KMS-11 (cell line): ENCODE data around the gene HHAT.

Experiments
- H2AFZ ChIP-seq: fragments of 200-600 bp; sonication (generic); 2 replicates; pipeline ENCODE4 v1.6.1; 2016; ENCODE audit warnings: antibody characterized with exemption, mixed run types, low read depth
- H3K27ac ChIP-seq: fragments of 200-600 bp; sonication (generic); 2 replicates; pipeline ENCODE4 v1.6.1; 2016; ENCODE audit warnings: mild to moderate bottlenecking, mixed run types
- H3K27me3 ChIP-seq: fragments of 200-600 bp; sonication (generic); 2 replicates; pipeline ENCODE4 v1.6.1; 2017; ENCODE audit warnings: mild to moderate bottlenecking, low read depth, mixed run types, moderate library complexity; ENCODE audit not compliant: insufficient read depth
- H3K36me3 ChIP-seq: fragments of 200-600 bp; sonication (generic); 2 replicates; pipeline ENCODE4 v1.6.1; 2017; ENCODE audit warnings: mild to moderate bottlenecking, mixed run types; ENCODE audit not compliant: insufficient read depth
- H3K4me1 ChIP-seq: fragments of 200-600 bp; sonication (generic); 2 replicates; pipeline ENCODE4 v1.6.1; 2016; ENCODE audit warnings: mild to moderate bottlenecking, low read depth, mixed run types; ENCODE audit not compliant: poor library complexity, severe bottlenecking
- H3K4me2 ChIP-seq: fragments of 200-600 bp; sonication (generic); 2 replicates; pipeline ENCODE4 v1.7.0; 2016; ENCODE audit warnings: mild to moderate bottlenecking, mixed run types
- H3K4me3 ChIP-seq: fragments of 200-600 bp; sonication (generic); IDR thresholded peaks from 2 replicates; pipeline ENCODE4 v1.6.1; 2017; ENCODE audit warnings: low read depth, low read length, mixed read lengths; ENCODE audit not compliant: insufficient read depth
- H3K79me2 ChIP-seq: fragments of 200-600 bp; sonication (generic); 2 replicates; pipeline ENCODE4 v1.6.1; 2016; ENCODE audit warnings: low read depth, mixed run types; ENCODE audit not compliant: insufficient read depth
- H3K9ac ChIP-seq: fragments of 200-600 bp; sonication (generic); 2 replicates; pipeline ENCODE4 v1.6.1; 2016; ENCODE audit warnings: mild to moderate bottlenecking, mixed run types
- H4K20me1 ChIP-seq: fragments of 200-600 bp; sonication (generic); 2 replicates; pipeline ENCODE4 v1.6.1; 2016; ENCODE audit warnings: mild to moderate bottlenecking, mixed run types; ENCODE audit not compliant: insufficient read depth
- CTCF ChIP-seq: fragments of 200-600 bp; sonication (generic); conservative IDR thresholded peaks from 2 replicates; pipeline ENCODE4 v1.6.1; 2017; ENCODE audit warnings: low read depth, mild to moderate bottlenecking, antibody characterized with exemption, low read length, moderate library complexity, mixed read lengths

The HHAT gene

GRCh38 chr1:210303391-210303790 is 25.3 kb upstream of the HHAT start:
- no peak for TF ChIP-seq CTCF
- Histone ChIP-seq H3K4me2 (no peak overlapping the region), H3K4me3 (no peak overlapping the region), H3K9ac (no peak overlapping the region), H3K27me3 (no peaks in the 10 kb centered on the region), H3K36me3 (no peaks in the 10 kb centered on the region), H4K20me1 (no peaks in the 10 kb centered on the region), H3K4me1 (no peaks in the 10 kb centered on the region), H3K79me2 (no peaks in the 10 kb centered on the region), H2AFZ (no peak overlapping the region), H3K27ac (no peak overlapping the region)

GRCh38 chr1:210310562-210311153 is 18.0 kb upstream of the HHAT start:
- no peak for TF ChIP-seq CTCF
- Histone ChIP-seq H4K20me1 (no peaks in the 10 kb centered on the region), H3K4me1 (peaks cover 4% of the 10 kb centered on the region), H2AFZ (peak overlapping the region; percentile 89), H3K4me2 (peak overlapping the region; percentile 38; the same call in 1 of the 2 replicates), H3K27ac (no peak overlapping the region), H3K79me2 (no peaks in the 10 kb centered on the region), H3K36me3 (no peaks in the 10 kb centered on the region), H3K27me3 (no peaks in the 10 kb centered on the region), H3K4me3 (no peak overlapping the region), H3K9ac (peak overlapping the region; percentile 47; the same call in 1 of the 2 replicates)

GRCh38 chr1:210311726-210312493 is 16.8 kb upstream of the HHAT start:
- Histone ChIP-seq H3K27ac (no peak overlapping the region), H3K9ac (peak overlapping the region; percentile 47; the same call in 1 of the 2 replicates), H3K27me3 (no peaks in the 10 kb centered on the region), H3K4me3 (peak overlapping the region; percentile 94), H4K20me1 (no peaks in the 10 kb centered on the region), H2AFZ (peak overlapping the region; percentile 89), H3K4me2 (peak overlapping the region; percentile 70), H3K4me1 (peaks cover 4% of the 10 kb centered on the region), H3K79me2 (no peaks in the 10 kb centered on the region), H3K36me3 (no peaks in the 10 kb centered on the region)
- no peak for TF ChIP-seq CTCF

- Histone ChIP-seq H3K4me1 (peaks cover 4% of the 10 kb centered on the region), H3K9ac (no peak overlapping the region), H3K27me3 (no peaks in the 10 kb centered on the region), H4K20me1 (no peaks in the 10 kb centered on the region), H3K4me2 (no peak overlapping the region), H3K4me3 (no peak overlapping the region), H3K79me2 (no peaks in the 10 kb centered on the region), H3K27ac (no peak overlapping the region), H2AFZ (no peak overlapping the region), H3K36me3 (no peaks in the 10 kb centered on the region)
- TF ChIP-seq CTCF: no peak
Observed at GRCh38 chr1:210313046-210313595, 15.6 kb upstream of the HHAT start.
